ENCODE measurements around the gene KIF1B.

The KIF1B gene

DNA sequence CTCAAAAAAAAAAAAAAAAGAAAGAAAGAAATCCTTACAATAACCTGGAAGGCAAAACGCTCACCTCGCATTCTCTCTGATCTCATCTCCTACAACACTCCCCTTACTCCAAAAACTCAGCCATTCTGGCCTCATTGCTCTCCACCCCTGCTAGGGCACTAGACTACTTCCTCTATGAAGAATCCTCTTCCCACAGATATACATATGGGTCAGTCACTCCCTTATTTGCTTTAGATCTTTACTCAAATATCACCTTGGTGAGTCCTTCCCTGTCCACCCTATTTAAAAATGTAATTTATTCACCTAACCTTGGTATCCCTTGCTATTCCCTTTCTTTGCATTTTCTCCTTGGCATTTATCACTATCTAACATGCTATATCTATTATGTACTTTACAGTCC is 24.6 kb upstream of the KIF1B start:
- TF ChIP-seq YY1 (IDR thresholded peaks at IDR 0.05; ENCODE audit: low read depth) (no peak), TAF1 (IDR thresholded peaks at IDR 0.05; ENCODE audit: low read depth) (no peak), EGR1 (IDR thresholded peaks at IDR 0.05) (no peak)

DNA sequence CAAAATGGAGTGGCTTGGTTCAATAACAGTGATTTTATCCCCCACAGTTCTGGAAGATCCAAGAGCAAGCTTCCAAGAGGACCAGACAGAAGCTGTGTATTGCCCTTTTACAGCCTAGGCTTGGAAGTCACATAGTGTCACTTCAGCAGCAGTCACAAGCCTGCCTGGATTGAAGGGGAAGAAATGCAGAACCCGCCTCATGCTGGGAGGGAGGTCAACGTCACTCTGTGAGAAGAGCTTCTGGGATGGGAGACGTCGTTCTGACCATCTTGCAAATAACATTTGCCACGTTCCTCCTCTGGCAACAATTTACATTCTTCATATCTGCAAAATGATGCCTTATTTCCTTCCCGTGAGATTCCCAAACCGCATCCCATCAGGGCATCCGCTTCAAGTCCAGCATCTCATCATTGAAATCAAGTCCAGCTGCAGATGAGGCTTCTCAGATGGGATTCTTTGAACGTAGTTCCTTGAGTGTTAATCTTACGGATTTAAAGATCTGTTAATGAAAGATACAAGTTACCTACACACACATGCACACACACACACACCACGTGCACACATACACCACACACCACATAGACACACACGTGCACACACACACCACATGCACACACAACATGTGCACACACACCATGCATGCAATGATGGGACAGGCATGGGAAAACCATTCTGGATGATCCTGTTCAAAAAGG is 23.9 kb upstream of the KIF1B start:
- TF ChIP-seq TAF1 (IDR thresholded peaks at IDR 0.05; ENCODE audit: low read depth) (no peak), CEBPB (IDR thresholded peaks at IDR 0.05) (no peak), EP300 (IDR thresholded peaks at IDR 0.05; ENCODE audit: borderline replicate concordance) (no peak)
- TF ChIP-seq, protein P1, sequence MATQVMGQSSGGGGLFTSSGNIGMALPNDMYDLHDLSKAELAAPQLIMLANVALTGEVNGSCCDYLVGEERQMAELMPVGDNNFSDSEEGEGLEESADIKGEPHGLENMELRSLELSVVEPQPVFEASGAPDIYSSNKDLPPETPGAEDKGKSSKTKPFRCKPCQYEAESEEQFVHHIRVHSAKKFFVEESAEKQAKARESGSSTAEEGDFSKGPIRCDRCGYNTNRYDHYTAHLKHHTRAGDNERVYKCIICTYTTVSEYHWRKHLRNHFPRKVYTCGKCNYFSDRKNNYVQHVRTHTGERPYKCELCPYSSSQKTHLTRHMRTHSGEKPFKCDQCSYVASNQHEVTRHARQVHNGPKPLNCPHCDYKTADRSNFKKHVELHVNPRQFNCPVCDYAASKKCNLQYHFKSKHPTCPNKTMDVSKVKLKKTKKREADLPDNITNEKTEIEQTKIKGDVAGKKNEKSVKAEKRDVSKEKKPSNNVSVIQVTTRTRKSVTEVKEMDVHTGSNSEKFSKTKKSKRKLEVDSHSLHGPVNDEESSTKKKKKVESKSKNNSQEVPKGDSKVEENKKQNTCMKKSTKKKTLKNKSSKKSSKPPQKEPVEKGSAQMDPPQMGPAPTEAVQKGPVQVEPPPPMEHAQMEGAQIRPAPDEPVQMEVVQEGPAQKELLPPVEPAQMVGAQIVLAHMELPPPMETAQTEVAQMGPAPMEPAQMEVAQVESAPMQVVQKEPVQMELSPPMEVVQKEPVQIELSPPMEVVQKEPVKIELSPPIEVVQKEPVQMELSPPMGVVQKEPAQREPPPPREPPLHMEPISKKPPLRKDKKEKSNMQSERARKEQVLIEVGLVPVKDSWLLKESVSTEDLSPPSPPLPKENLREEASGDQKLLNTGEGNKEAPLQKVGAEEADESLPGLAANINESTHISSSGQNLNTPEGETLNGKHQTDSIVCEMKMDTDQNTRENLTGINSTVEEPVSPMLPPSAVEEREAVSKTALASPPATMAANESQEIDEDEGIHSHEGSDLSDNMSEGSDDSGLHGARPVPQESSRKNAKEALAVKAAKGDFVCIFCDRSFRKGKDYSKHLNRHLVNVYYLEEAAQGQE (IDR thresholded peaks at IDR 0.05; ENCODE audit: low read depth): no peak

DNA sequence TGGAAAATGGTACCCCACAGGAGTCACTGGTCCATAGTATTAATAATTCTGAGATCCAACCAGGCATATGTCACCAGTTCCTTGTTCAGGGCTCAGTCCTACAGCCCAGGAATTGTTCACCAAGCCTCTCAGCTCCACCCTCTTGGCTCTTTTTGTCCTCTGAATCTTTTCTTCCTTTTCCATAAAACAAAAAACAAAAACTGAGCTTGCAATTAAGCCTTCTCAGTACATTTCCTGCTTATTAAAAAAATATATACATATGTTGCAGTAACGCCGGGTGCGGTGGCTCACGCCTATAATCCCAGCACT is 23.4 kb upstream of the KIF1B start:
- TF ChIP-seq TCF12 (IDR thresholded peaks at IDR 0.05; ENCODE audit: low read depth): no peak
- TF ChIP-seq, protein P2, sequence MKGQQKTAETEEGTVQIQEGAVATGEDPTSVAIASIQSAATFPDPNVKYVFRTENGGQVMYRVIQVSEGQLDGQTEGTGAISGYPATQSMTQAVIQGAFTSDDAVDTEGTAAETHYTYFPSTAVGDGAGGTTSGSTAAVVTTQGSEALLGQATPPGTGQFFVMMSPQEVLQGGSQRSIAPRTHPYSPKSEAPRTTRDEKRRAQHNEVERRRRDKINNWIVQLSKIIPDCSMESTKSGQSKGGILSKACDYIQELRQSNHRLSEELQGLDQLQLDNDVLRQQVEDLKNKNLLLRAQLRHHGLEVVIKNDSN (IDR thresholded peaks at IDR 0.05): no peak
- no peak for TF ChIP-seq YY1 (IDR thresholded peaks at IDR 0.05; ENCODE audit: low read depth)
- TF ChIP-seq, protein P3, sequence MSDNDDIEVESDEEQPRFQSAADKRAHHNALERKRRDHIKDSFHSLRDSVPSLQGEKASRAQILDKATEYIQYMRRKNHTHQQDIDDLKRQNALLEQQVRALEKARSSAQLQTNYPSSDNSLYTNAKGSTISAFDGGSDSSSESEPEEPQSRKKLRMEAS (IDR thresholded peaks at IDR 0.05): no peak
- TF ChIP-seq RAD21 (IDR thresholded peaks at IDR 0.05; ENCODE audit: low read depth): no peak
- no peak for TF ChIP-seq NFIC (IDR thresholded peaks at IDR 0.05)
- no peak for TF ChIP-seq CREB1 (IDR thresholded peaks at IDR 0.05; ENCODE audit: low read depth)
- TF ChIP-seq TEAD4 (IDR thresholded peaks at IDR 0.05): no peak
- no peak for TF ChIP-seq EGR1 (IDR thresholded peaks at IDR 0.05)
- no peak for TF ChIP-seq FOXM1 (IDR thresholded peaks at IDR 0.05; ENCODE audit: borderline replicate concordance, low read depth)
- no peak for TF ChIP-seq EP300 (IDR thresholded peaks at IDR 0.05; ENCODE audit: borderline replicate concordance)
- no peak for TF ChIP-seq ZBTB7A (IDR thresholded peaks at IDR 0.05; ENCODE audit: low read depth)
- no peak for TF ChIP-seq TAF1 (IDR thresholded peaks at IDR 0.05; ENCODE audit: low read depth)
- no peak for TF ChIP-seq CEBPB (IDR thresholded peaks at IDR 0.05)
- TF ChIP-seq, protein P1 (IDR thresholded peaks at IDR 0.05; ENCODE audit: low read depth): no peak

DNA sequence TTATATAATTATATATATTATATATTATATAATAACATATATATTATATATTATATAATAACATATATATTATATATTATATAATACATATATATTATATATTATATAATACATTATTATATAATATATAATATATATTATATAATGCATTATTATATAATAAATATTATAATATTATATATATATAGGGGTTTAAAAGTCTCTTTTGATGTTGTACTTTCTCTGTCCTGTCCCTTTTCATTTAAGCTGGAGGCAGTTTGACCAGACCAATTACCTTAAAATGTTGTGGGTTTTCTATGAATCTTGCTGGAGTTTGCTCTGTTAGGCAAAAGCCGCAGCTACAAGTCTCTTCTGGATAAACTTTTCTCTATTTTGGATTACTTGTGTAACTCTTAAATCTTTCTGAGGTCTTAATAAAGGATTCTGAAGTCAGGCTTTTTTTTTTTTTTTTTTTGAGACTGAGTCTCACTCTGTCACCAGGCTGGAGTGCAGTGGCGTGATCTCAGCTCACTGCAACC is 22.2 kb upstream of the KIF1B start:
- TF ChIP-seq CEBPB (IDR thresholded peaks at IDR 0.05) (no peak), CREB1 (IDR thresholded peaks at IDR 0.05; ENCODE audit: low read depth) (no peak), ZBTB7A (IDR thresholded peaks at IDR 0.05; ENCODE audit: low read depth) (no peak), TAF1 (IDR thresholded peaks at IDR 0.05; ENCODE audit: low read depth) (no peak), TCF12 (IDR thresholded peaks at IDR 0.05; ENCODE audit: low read depth) (no peak), EP300 (IDR thresholded peaks at IDR 0.05; ENCODE audit: borderline replicate concordance) (no peak), RAD21 (IDR thresholded peaks at IDR 0.05; ENCODE audit: low read depth) (no peak), TEAD4 (IDR thresholded peaks at IDR 0.05) (no peak), NFIC (IDR thresholded peaks at IDR 0.05) (no peak), EGR1 (IDR thresholded peaks at IDR 0.05) (no peak), YY1 (IDR thresholded peaks at IDR 0.05; ENCODE audit: low read depth) (no peak), FOXM1 (IDR thresholded peaks at IDR 0.05; ENCODE audit: borderline replicate concordance, low read depth) (no peak)
- TF ChIP-seq, protein P2 (IDR thresholded peaks at IDR 0.05): no peak
- TF ChIP-seq, protein P3 (IDR thresholded peaks at IDR 0.05): no peak
- TF ChIP-seq, protein P1 (IDR thresholded peaks at IDR 0.05; ENCODE audit: low read depth): no peak

All from Ishikawa (cell line).